WTC11 (cell line): ENCODE data around the gene CDC37L1. TPM values are rescaled to one million over a fixed set of nuclear protein-coding genes. Genes with fewer than 3 reads are reported as not detected.
A peak's percentile ranks its signal among the peaks of the same experiment; 100 is the strongest.

Experiments
- ARID4B ChIP-seq: sonication (generic); formaldehyde crosslinking; IDR thresholded peaks from 2 replicates; pipeline ENCODE4 v1.8.0; 2023; ENCODE audit warnings: missing genetic modification reagents, mild to moderate bottlenecking, borderline replicate concordance
- ATF1 ChIP-seq: sonication (generic); formaldehyde crosslinking; IDR thresholded peaks from 2 replicates; pipeline ENCODE4 v1.8.1; 2023; ENCODE audit warnings: mild to moderate bottlenecking, moderate library complexity, missing genetic modification reagents
- CBFB ChIP-seq: sonication (generic); formaldehyde crosslinking; IDR thresholded peaks from 2 replicates; pipeline ENCODE4 v1.8.1; 2022; ENCODE audit warnings: mild to moderate bottlenecking, low read depth, missing genetic modification reagents
- CREB1 ChIP-seq: sonication (generic); formaldehyde crosslinking; IDR thresholded peaks from 2 replicates; pipeline ENCODE4 v1.8.0; 2023; ENCODE audit warnings: mild to moderate bottlenecking, missing genetic modification reagents
- CREM ChIP-seq: sonication (generic); formaldehyde crosslinking; IDR thresholded peaks from 2 replicates; pipeline ENCODE4 v1.8.1; 2022; ENCODE audit warnings: mild to moderate bottlenecking, missing genetic modification reagents, moderate library complexity
- E2F5 ChIP-seq: sonication (generic); formaldehyde crosslinking; IDR thresholded peaks from 2 replicates; pipeline ENCODE4 v1.8.1; 2022; ENCODE audit warnings: mild to moderate bottlenecking, moderate library complexity, missing genetic modification reagents
- EMX1 ChIP-seq: fragments of 250-450 bp; sonication (Bioruptor Pico); IDR thresholded peaks from 2 replicates; pipeline ENCODE4 v1.8.0; 2021; ENCODE audit warnings: mild to moderate bottlenecking
- FOXJ3 ChIP-seq: sonication (generic); formaldehyde crosslinking; IDR thresholded peaks from 2 replicates; pipeline ENCODE4 v1.9.0; 2021; ENCODE audit warnings: missing genetic modification reagents, mild to moderate bottlenecking, borderline replicate concordance
- FOXP1 ChIP-seq: sonication (generic); formaldehyde crosslinking; IDR thresholded peaks from 2 replicates; pipeline ENCODE4 v1.8.0; 2022; ENCODE audit warnings: missing genetic modification reagents, mild to moderate bottlenecking, moderate library complexity, borderline replicate concordance
- IRF2 ChIP-seq: sonication (generic); formaldehyde crosslinking; IDR thresholded peaks from 2 replicates; pipeline ENCODE4 v1.8.0; 2022; ENCODE audit warnings: low read depth, missing genetic modification reagents, borderline replicate concordance
- MLX ChIP-seq: sonication (generic); formaldehyde crosslinking; IDR thresholded peaks from 2 replicates; pipeline ENCODE4 v1.8.1; 2023; ENCODE audit warnings: mild to moderate bottlenecking, missing genetic modification reagents, moderate library complexity
- NR1H2 ChIP-seq: sonication (generic); formaldehyde crosslinking; IDR thresholded peaks from 2 replicates; pipeline ENCODE4 v1.9.0; 2021; ENCODE audit warnings: mild to moderate bottlenecking, moderate library complexity, missing genetic modification reagents
- NR2C2 ChIP-seq: sonication (generic); formaldehyde crosslinking; IDR thresholded peaks from 2 replicates; pipeline ENCODE4 v1.8.0; 2022; ENCODE audit warnings: mild to moderate bottlenecking, missing genetic modification reagents
- NR3C1 ChIP-seq: sonication (generic); formaldehyde crosslinking; conservative IDR thresholded peaks from 2 replicates; pipeline ENCODE4 v1.8.1; 2023; ENCODE audit warnings: low read depth, mild to moderate bottlenecking, missing genetic modification reagents
- PRDM15 ChIP-seq: sonication (generic); formaldehyde crosslinking; IDR thresholded peaks from 2 replicates; pipeline ENCODE4 v1.8.0; 2022; ENCODE audit warnings: missing genetic modification reagents
- RELA ChIP-seq: sonication (generic); formaldehyde crosslinking; IDR thresholded peaks from 2 replicates; pipeline ENCODE4 v1.8.1; 2022; ENCODE audit warnings: missing genetic modification reagents, mild to moderate bottlenecking, borderline replicate concordance
- SOX15 ChIP-seq: fragments of 250-450 bp; sonication (Bioruptor Pico); IDR thresholded peaks from 2 replicates; pipeline ENCODE4 v1.9.0; 2021; ENCODE audit warnings: mild to moderate bottlenecking
- SP1 ChIP-seq: sonication (generic); formaldehyde crosslinking; conservative IDR thresholded peaks from 2 replicates; pipeline ENCODE4 v1.8.1; 2022; ENCODE audit warnings: missing genetic modification reagents
- TEAD1 ChIP-seq: sonication (generic); formaldehyde crosslinking; IDR thresholded peaks from 2 replicates; pipeline ENCODE4 v1.8.0; 2022; ENCODE audit warnings: mild to moderate bottlenecking, missing genetic modification reagents
- ZBTB21 ChIP-seq: sonication (generic); formaldehyde crosslinking; IDR thresholded peaks from 2 replicates; pipeline ENCODE4 v1.8.1; 2023; ENCODE audit warnings: mild to moderate bottlenecking, missing genetic modification reagents, borderline replicate concordance
- ZNF219 ChIP-seq: sonication (generic); formaldehyde crosslinking; IDR thresholded peaks from 2 replicates; pipeline ENCODE4 v1.8.0; 2023; ENCODE audit warnings: missing genetic modification reagents, mild to moderate bottlenecking, borderline replicate concordance
- ZNF317 ChIP-seq: sonication (generic); formaldehyde crosslinking; IDR thresholded peaks from 2 replicates; pipeline ENCODE4 v1.8.1; 2023; ENCODE audit warnings: low read depth, mild to moderate bottlenecking, moderate library complexity, missing genetic modification reagents, borderline replicate concordance
- ZNF396 ChIP-seq: fragments of 250-450 bp; sonication (Bioruptor Pico); IDR thresholded peaks from 2 replicates; pipeline ENCODE4 v1.8.0; 2021; ENCODE audit warnings: mild to moderate bottlenecking, moderate library complexity, borderline replicate concordance
- ZNF416 ChIP-seq: fragments of 250-450 bp; sonication (Bioruptor Pico); IDR thresholded peaks from 2 replicates; pipeline ENCODE4 v1.9.0; 2021; ENCODE audit warnings: mild to moderate bottlenecking, inconsistent platforms
- ZNF425 ChIP-seq: fragments of 250-450 bp; sonication (Bioruptor Pico); conservative IDR thresholded peaks from 2 replicates; pipeline ENCODE4 v1.9.0; 2021; ENCODE audit warnings: mild to moderate bottlenecking
- ZNF512 ChIP-seq: sonication (generic); formaldehyde crosslinking; IDR thresholded peaks from 2 replicates; pipeline ENCODE4 v1.8.1; 2022; ENCODE audit warnings: missing genetic modification reagents, borderline replicate concordance
- total RNA-seq: library from RNA; stranded (reverse); gene quantifications from 3 replicates; pipeline ENCODE4 v1.2.3, GENCODE V29; 2021

Gene CDC37L1
- total RNA-seq, 1 experiment from 2014 or later, result 20.1 TPM

GRCh38 chr9:4740638-4741364, 61.4 kb downstream of the CDC37L1 start, which contains the start of gene AK3 (continued):
- TF ChIP-seq CBFB (CRISPR knock-in tag) (no peak), IRF2 (CRISPR knock-in tag) (no peak), E2F5 (CRISPR knock-in tag) (peak; percentile 94), SP1 (CRISPR knock-in tag) (peak; percentile 84), ZBTB21 (peak; percentile 53; the same call in 1 of the 2 replicates), CREM (CRISPR knock-in tag) (peak; percentile 58; the same call in 1 of the 2 replicates), NR1H2 (CRISPR knock-in tag) (no peak), ZNF416 (CRISPR knock-in tag) (no peak), TEAD1 (CRISPR knock-in tag) (peak; percentile 57; the same call in 1 of the 2 replicates), ARID4B (CRISPR knock-in tag) (peak; percentile 78), FOXP1 (CRISPR knock-in tag) (peak; percentile 89), CREB1 (CRISPR knock-in tag) (no peak), SOX15 (CRISPR knock-in tag) (no peak), NR2C2 (CRISPR knock-in tag) (0 out of 2 replicates have a peak, but pooled peaks have one; percentile 31), RELA (CRISPR knock-in tag) (peak; percentile 22; the same call in 1 of the 2 replicates), PRDM15 (CRISPR knock-in tag) (no peak), EMX1 (CRISPR knock-in tag) (no peak), MLX (CRISPR knock-in tag) (0 out of 2 replicates have a peak, but pooled peaks have one; percentile 62), ZNF396 (no peak), ZNF512 (CRISPR knock-in tag) (no peak), ZNF317 (CRISPR knock-in tag) (0 out of 2 replicates have a peak, but pooled peaks have one; percentile 23), ATF1 (CRISPR knock-in tag) (peak; percentile 85; the same call in 1 of the 2 replicates), FOXJ3 (CRISPR knock-in tag) (no peak), NR3C1 (CRISPR knock-in tag) (no peak), ZNF425 (CRISPR knock-in tag) (no peak), ZNF219 (CRISPR knock-in tag) (no peak)
